ENCODE results near the gene INHA.

Gene INHA

GRCh38 chr2:219613461-219614070 is 41.5 kb downstream of the INHA start:
- no peak for DNase-seq

GRCh38 chr2:219614076-219614860 is 42.2 kb downstream of the INHA start:
- DNase-seq, result no peak

DNA sequence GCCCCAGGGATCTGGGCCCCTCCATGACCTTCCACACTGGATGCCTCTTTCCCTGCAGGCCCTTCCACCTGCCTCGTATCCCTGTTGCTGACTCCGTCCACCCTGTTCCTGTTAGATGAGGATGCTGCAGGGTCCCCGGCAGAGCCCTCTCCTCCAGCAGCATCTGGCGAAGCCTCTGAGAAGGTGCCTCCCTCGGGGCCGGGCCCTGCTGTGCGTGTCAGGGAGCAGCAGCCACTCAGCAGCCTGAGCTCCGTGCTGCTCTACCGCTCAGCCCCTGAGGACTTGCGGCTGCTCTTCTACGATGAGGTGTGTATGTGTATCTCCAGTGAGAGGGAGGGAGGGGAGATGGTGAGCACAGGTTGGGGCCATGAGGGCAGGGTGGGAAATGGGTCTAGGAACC is 42.9 kb downstream of the INHA start:
- DNase-seq, result no peak

GRCh38 chr2:219615894-219616293 is 43.8 kb downstream of the INHA start:
- DNase-seq, result no peak

GRCh38 chr2:219616550-219616949 is 44.4 kb downstream of the INHA start:
- DNase-seq, result no peak

DNA sequence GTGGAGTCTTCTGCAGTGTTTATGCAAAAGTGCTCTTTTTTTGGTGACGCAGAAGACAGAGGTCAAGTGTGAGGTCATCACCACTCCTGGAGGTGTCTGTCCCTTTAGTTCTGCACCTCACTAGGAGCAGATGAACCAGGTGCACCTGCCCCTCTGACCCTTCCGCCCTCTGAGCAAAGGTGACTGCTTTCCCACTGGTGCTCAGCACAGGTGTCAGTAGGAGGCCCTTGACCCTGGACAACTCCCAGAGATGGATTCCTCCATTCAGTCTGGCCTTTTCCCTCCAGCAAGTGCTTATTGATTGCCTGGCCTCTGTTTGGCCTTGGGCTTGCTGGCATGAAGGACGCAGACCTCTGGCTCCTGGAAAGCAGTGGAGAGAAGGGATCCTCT is 46.6 kb downstream of the INHA start:
- DNase-seq, result no peak

DNA sequence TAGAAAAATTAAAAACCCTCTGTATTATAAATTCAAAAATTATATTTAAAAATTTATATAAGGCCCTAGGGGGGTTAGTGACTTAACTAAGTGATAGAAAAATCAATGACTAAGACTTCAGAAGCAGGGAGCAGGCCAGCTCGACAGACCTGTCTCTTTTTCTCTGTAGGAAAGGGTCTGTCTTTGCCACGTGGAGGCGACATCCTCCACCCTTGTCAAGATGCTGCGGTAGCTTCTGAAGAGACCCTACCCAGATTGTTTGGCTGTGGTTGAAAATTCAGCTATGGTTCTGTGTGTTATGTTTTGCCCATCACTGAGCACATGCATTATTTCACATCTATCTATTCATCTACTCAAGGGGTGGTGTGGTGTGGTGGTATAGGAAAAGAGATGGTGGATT is 47.1 kb downstream of the INHA start:
- DNase-seq, result no peak

- DNase-seq, result no peak
Measured at GRCh38 chr2:219620546-219620945, 48.4 kb downstream of the INHA start.

- DNase-seq, result no peak
Measured at GRCh38 chr2:219621935-219622334, 49.8 kb downstream of the INHA start.

DNA sequence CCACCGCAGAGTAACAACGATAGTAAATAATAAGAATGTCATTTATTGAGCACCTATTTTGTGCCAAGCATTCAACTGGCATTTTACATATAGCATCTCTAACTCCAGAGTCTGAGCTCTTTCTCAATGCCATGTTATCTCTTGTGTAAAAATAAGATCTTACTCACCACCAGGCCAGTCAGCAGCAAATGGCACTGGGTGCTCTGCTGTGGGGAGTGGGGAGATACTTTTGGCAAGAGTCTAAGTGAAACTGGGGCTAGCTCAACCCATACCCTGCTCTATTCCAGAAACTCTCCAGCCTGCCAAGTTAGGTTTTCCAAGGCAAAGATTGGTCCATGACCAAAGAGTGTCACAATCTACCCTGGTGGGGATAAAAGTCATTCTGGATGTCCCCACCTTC is 50.4 kb downstream of the INHA start:
- DNase-seq, result no peak

DNA sequence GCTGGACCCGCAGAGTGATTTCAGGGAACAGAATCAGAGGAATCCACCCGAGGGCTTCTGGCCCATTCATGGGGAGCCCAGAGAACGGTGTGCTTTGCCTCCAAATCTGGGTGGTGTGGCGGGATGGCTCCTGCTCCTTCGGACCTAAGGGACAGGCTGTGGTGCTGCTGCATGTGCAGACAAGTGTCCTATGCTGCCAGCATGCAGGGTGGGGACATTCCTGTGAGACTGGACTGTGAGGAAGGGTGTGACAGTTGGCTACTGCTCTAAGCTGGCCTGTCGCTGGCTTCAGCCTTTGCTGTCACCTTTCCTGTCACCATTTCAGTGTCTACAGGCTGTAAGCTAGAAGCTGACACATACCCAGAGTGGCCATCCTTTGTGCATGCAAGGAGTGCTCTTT is 52.5 kb downstream of the INHA start:
- DNase-seq, result no peak

- no peak for DNase-seq
Measured at GRCh38 chr2:219625179-219625578, 53.1 kb downstream of the INHA start.

All from CD4-positive, alpha-beta T cell treated with Interleukin-17A for 1 hour (primary cell).